ENCODE data around the gene ADGRL3.

The ADGRL3 gene

DNA sequence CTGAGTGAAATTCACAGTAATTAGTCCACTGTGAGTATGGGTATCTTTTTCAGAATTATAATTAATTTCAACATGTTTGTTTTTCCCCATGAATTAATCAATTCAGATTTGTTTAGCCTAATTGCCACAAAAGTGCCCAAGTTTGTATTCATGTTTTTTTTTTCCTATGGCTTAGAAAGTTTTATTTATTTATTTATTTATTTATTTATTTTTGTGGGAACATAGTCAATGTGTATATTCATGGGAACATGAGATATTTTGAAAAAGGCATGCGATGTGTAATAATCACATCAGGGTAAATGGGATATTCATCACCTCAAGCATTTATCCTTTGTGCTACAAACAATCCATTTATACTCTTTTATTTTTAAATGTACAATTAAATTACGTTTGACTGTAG is 475.3 kb downstream of the ADGRL3 start:
- no peak overlapping the region for H3K27ac ChIP-seq (ENCODE audit: insufficient read depth, low read depth, low read length, poor library complexity, severe bottlenecking)
- 96 to 100% methylated on average over 1 to 2 of the region's 2 CpGs for WGBS, 2 experiments
- no peaks in the 10 kb centered on the region for H3K4me1 ChIP-seq (ENCODE audit: control insufficient read depth, insufficient read depth, low read length)
- no peak overlapping the region for H3K4me3 ChIP-seq (ENCODE audit: insufficient read depth, low read depth, low read length)
- H3K9me3 ChIP-seq (ENCODE audit: control insufficient read depth, low read length) = no peaks in the 10 kb centered on the region
- H3K36me3 ChIP-seq (ENCODE audit: control insufficient read depth, insufficient read depth, low read length) = no peaks in the 10 kb centered on the region
- no peaks in the 10 kb centered on the region for H3K27me3 ChIP-seq (ENCODE audit: control insufficient read depth, insufficient read depth, low read length, poor library complexity, severe bottlenecking)

DNA sequence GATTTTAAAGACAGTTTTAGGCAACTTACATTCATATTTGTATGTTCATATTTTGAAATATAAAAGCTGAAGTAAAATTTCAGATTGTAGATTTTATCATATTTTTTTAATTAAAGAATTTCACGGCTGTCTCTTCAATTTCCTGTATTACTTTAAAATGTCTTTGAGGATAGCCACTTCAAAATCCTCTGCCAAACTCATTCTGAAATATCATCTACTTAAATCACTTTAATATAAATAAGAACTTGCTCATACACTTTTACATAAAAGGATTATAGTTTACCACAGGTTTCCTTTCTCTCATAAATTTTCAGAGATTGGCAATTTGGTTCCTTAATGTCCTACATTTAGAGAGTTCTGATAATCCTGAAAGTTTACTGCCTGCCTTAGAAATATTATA is 478.2 kb downstream of the ADGRL3 start:
- WGBS, 2 experiments = 60 to 100% methylated on average over 1 of the region's 1 CpG
- Histone ChIP-seq H3K27me3 (ENCODE audit: control insufficient read depth, insufficient read depth, low read length, poor library complexity, severe bottlenecking) (no peaks in the 10 kb centered on the region), H3K27ac (ENCODE audit: insufficient read depth, low read depth, low read length, poor library complexity, severe bottlenecking) (no peak overlapping the region)

DNA sequence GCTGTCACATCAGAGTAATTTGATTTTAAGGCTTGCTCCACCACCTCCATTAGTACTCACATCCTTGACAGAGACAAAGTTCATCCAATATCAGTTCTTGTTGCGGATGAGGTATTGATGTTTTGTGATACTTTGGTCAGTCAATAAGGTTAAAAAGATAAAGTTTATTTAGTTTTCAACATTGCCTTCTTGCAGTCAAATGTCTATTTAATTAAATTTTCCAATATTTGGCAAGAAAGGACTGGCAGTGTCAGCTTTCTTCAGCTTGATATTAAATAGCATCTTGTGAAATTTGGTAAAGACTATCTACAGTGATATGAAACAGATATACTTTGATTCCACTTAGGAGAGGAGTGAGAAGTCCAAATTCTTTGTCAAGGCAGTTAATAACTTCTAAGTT is 493.4 kb downstream of the ADGRL3 start:
- H3K9me3 ChIP-seq (ENCODE audit: control insufficient read depth, low read length) = no peaks in the 10 kb centered on the region
- H3K4me3 ChIP-seq (ENCODE audit: insufficient read depth, low read depth, low read length) = no peak overlapping the region
- no peaks in the 10 kb centered on the region for H3K36me3 ChIP-seq (ENCODE audit: control insufficient read depth, insufficient read depth, low read length)
- H3K27me3 ChIP-seq (ENCODE audit: control insufficient read depth, insufficient read depth, low read length, poor library complexity, severe bottlenecking) = no peaks in the 10 kb centered on the region
- no peaks in the 10 kb centered on the region for H3K4me1 ChIP-seq (ENCODE audit: control insufficient read depth, insufficient read depth, low read length)
- WGBS, 2 experiments = 100% methylated on average over 1 of the region's 1 CpG; no CpG with 5 or more reads in 1 of the 2 experiments
- H3K27ac ChIP-seq (ENCODE audit: insufficient read depth, low read depth, low read length, poor library complexity, severe bottlenecking) = no peak overlapping the region

More for the DNA sequence above, 478.2 kb downstream of the ADGRL3 start:
- Histone ChIP-seq H3K36me3 (ENCODE audit: control insufficient read depth, insufficient read depth, low read length) (no peaks in the 10 kb centered on the region), H3K4me3 (ENCODE audit: insufficient read depth, low read depth, low read length) (no peak overlapping the region), H3K4me1 (ENCODE audit: control insufficient read depth, insufficient read depth, low read length) (peaks cover 3% of the 10 kb centered on the region), H3K9me3 (ENCODE audit: control insufficient read depth, low read length) (no peaks in the 10 kb centered on the region)

DNA sequence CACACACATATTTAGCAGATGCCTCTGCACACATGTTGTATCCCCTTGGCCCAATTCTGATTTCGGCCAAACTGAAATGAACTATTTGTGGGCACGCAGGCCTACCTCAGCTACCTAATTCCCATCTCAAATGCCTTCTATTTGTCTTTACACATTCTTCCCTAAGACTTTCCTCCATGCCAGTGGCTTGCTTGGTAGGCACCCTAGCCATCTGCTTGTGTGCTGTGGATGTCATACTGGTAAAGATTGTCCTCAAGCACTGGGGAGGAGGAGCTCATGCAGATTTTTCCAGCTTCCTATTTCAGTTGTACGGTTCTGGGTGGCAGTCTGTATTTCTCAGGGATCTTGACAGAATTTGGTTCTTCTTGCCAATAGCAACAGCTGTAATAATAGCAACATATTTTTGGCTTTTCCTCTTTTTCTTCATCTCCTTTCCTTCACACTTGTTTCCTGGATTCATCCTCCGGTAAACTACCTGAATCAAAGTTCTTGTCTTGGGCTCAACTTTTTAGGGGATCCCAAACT is 514.3 kb downstream of the ADGRL3 start:
- Histone ChIP-seq H3K36me3 (ENCODE audit: control insufficient read depth, insufficient read depth, low read length) (no peaks in the 10 kb centered on the region), H3K27me3 (ENCODE audit: control insufficient read depth, insufficient read depth, low read length, poor library complexity, severe bottlenecking) (no peaks in the 10 kb centered on the region), H3K27ac (ENCODE audit: insufficient read depth, low read depth, low read length, poor library complexity, severe bottlenecking) (no peak overlapping the region), H3K9me3 (ENCODE audit: control insufficient read depth, low read length) (no peaks in the 10 kb centered on the region), H3K4me1 (ENCODE audit: control insufficient read depth, insufficient read depth, low read length) (no peaks in the 10 kb centered on the region), H3K4me3 (ENCODE audit: insufficient read depth, low read depth, low read length) (no peak overlapping the region)
- WGBS, 2 experiments = 81 to 92% methylated on average over 4 of the region's 4 CpGs

DNA sequence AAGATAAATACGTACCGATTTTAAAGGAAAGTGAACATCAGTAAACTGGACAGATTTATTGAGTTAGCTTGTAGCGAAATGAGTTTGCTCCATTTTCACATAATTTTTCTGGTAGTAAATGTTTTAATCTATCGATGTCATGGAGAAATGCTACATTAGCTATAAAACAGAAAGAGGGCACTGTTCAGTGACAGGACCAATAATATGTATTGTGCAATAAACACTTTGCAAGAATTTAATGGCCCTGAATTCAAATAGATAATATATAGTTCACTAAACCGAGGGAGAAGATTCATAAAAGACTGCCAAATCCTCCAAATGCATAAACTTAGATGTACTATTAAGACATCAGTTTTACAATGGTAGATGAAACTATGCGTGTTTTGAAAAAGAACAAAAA is 516.3 kb downstream of the ADGRL3 start:
- Histone ChIP-seq H3K9me3 (ENCODE audit: control insufficient read depth, low read length) (no peaks in the 10 kb centered on the region), H3K36me3 (ENCODE audit: control insufficient read depth, insufficient read depth, low read length) (no peaks in the 10 kb centered on the region), H3K27ac (ENCODE audit: insufficient read depth, low read depth, low read length, poor library complexity, severe bottlenecking) (no peak overlapping the region), H3K4me3 (ENCODE audit: insufficient read depth, low read depth, low read length) (no peak overlapping the region), H3K4me1 (ENCODE audit: control insufficient read depth, insufficient read depth, low read length) (no peaks in the 10 kb centered on the region), H3K27me3 (ENCODE audit: control insufficient read depth, insufficient read depth, low read length, poor library complexity, severe bottlenecking) (no peaks in the 10 kb centered on the region)
- WGBS, 2 experiments = 93 to 99% methylated on average over 4 to 6 of the region's 6 CpGs

DNA sequence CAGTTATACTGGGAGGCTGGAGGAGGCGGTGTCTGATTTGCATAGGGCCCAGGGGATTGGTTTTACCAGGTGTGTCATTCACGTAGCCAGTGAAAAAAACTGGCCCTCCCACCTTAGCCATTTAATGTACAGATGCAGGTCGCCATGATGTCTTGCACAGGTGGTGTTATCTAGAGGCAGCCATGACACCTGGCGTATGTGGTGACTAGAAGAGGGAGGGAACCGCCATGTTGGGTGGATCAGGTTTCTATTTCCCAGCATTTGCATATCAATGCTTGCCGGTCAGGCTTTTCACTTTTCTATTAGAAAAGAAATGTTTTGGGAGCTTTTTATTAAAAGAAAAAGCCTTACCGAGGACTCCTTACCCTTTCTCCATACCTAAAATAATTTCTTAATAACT is 523.4 kb downstream of the ADGRL3 start:
- Histone ChIP-seq H3K4me3 (ENCODE audit: insufficient read depth, low read depth, low read length) (no peak overlapping the region), H3K27ac (ENCODE audit: insufficient read depth, low read depth, low read length, poor library complexity, severe bottlenecking) (no peak overlapping the region)

DNA sequence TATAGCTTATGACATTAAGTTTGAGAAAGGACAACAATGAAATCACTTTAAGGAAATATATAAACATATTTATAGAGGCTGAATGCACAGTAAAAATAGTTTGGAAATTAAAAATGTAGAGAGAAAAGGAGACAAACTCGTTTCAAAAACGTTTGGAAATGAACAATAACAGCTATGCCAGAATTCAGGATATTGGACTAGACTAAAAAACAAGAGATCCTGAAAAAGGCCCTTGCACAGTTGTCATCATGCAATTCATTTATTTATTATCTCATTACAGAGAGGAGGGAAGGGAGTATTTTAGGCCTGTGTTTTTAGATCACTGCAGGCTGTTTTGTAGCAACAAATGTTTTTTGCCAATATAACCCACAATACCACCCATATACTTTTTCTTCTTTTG is 527.2 kb downstream of the ADGRL3 start:
- 91 to 98% methylated on average over 2 of the region's 2 CpGs for WGBS, 2 experiments
- no peaks in the 10 kb centered on the region for H3K27me3 ChIP-seq (ENCODE audit: control insufficient read depth, insufficient read depth, low read length, poor library complexity, severe bottlenecking)
- no peaks in the 10 kb centered on the region for H3K9me3 ChIP-seq (ENCODE audit: control insufficient read depth, low read length)
- H3K27ac ChIP-seq (ENCODE audit: insufficient read depth, low read depth, low read length, poor library complexity, severe bottlenecking) = no peak overlapping the region
- H3K4me3 ChIP-seq (ENCODE audit: insufficient read depth, low read depth, low read length) = no peak overlapping the region
- H3K4me1 ChIP-seq (ENCODE audit: control insufficient read depth, insufficient read depth, low read length) = no peaks in the 10 kb centered on the region
- no peaks in the 10 kb centered on the region for H3K36me3 ChIP-seq (ENCODE audit: control insufficient read depth, insufficient read depth, low read length)

More for the DNA sequence above, 523.4 kb downstream of the ADGRL3 start:
- H3K27me3 ChIP-seq (ENCODE audit: control insufficient read depth, insufficient read depth, low read length, poor library complexity, severe bottlenecking) = no peaks in the 10 kb centered on the region
- WGBS, 2 experiments = 88 to 90% methylated on average over 6 of the region's 7 CpGs
- no peaks in the 10 kb centered on the region for H3K9me3 ChIP-seq (ENCODE audit: control insufficient read depth, low read length)
- H3K4me1 ChIP-seq (ENCODE audit: control insufficient read depth, insufficient read depth, low read length) = no peaks in the 10 kb centered on the region
- H3K36me3 ChIP-seq (ENCODE audit: control insufficient read depth, insufficient read depth, low read length) = no peaks in the 10 kb centered on the region

DNA sequence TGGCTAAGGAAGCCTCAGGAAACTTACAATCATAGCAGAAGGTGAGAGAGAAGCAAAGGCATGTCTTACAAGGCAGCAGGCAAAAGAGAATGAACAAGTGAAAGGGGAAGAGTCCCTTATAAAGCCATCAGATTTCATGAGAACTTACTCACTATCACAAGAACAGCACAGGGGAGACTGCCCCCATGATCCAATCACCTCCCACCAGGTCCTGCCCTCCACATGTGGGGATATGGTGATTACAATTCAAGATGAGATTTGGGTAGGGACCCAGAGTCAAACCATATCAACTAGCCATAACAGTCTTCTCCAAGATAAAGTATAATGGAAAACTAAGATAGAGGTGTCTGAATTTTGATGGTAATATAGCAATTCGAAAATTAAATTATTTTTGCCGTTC is 534.3 kb downstream of the ADGRL3 start:
- no peaks in the 10 kb centered on the region for H3K27me3 ChIP-seq (ENCODE audit: control insufficient read depth, insufficient read depth, low read length, poor library complexity, severe bottlenecking)
- no peaks in the 10 kb centered on the region for H3K4me1 ChIP-seq (ENCODE audit: control insufficient read depth, insufficient read depth, low read length)
- H3K4me3 ChIP-seq (ENCODE audit: insufficient read depth, low read depth, low read length) = no peak overlapping the region
- 80 to 85% methylated on average over 1 to 2 of the region's 2 CpGs for WGBS, 2 experiments
- H3K36me3 ChIP-seq (ENCODE audit: control insufficient read depth, insufficient read depth, low read length) = peaks cover 8% of the 10 kb centered on the region
- no peaks in the 10 kb centered on the region for H3K9me3 ChIP-seq (ENCODE audit: control insufficient read depth, low read length)
- H3K27ac ChIP-seq (ENCODE audit: insufficient read depth, low read depth, low read length, poor library complexity, severe bottlenecking) = no peak overlapping the region

DNA sequence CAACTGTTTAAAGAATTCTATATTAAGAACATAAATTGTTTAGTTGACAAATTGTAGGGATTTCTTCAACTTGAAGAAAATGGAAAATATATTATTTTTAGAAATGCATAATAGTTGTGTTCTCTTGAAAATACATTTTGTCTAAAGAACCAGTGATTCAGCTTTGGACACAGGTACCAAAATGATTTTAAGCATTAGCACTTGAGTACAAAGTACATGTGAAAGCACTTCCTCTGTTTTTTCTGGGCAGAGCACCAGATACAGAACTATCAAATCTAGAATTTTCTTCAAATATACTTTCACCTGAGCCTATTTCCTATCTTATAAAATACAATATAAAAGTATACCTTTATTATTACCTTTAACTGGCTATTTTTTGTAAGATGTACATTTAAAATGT is 539.8 kb downstream of the ADGRL3 start:
- no peaks in the 10 kb centered on the region for H3K27me3 ChIP-seq (ENCODE audit: control insufficient read depth, insufficient read depth, low read length, poor library complexity, severe bottlenecking)
- no peak overlapping the region for H3K27ac ChIP-seq (ENCODE audit: insufficient read depth, low read depth, low read length, poor library complexity, severe bottlenecking)
- H3K4me1 ChIP-seq (ENCODE audit: control insufficient read depth, insufficient read depth, low read length) = no peaks in the 10 kb centered on the region

DNA sequence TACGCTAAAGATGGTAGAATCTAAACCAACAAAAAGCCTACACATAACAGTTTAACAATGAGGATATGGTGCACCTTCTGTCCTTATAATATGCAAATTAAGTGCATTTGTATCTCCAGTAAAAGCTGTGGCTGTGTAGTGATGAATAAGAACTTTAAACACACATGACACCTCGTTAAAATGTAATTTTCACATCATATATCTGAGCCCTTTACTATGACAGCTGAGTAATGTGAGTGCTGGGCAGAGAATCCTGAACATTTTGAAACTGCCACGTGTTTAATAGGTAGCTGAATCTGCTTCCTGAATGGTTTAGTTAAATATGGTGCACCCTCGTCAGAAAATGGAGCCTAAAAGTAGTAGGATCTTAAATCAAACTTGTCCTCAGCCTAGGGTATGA is 540.8 kb downstream of the ADGRL3 start:
- H3K27ac ChIP-seq (ENCODE audit: insufficient read depth, low read depth, low read length, poor library complexity, severe bottlenecking) = no peak overlapping the region
- no peaks in the 10 kb centered on the region for H3K27me3 ChIP-seq (ENCODE audit: control insufficient read depth, insufficient read depth, low read length, poor library complexity, severe bottlenecking)
- H3K36me3 ChIP-seq (ENCODE audit: control insufficient read depth, insufficient read depth, low read length) = no peaks in the 10 kb centered on the region
- no peak overlapping the region for H3K4me3 ChIP-seq (ENCODE audit: insufficient read depth, low read depth, low read length)
- 85 to 87% methylated on average over 3 to 4 of the region's 4 CpGs for WGBS, 2 experiments
- no peaks in the 10 kb centered on the region for H3K4me1 ChIP-seq (ENCODE audit: control insufficient read depth, insufficient read depth, low read length)
- H3K9me3 ChIP-seq (ENCODE audit: control insufficient read depth, low read length) = no peaks in the 10 kb centered on the region

More for the DNA sequence above, 539.8 kb downstream of the ADGRL3 start:
- H3K9me3 ChIP-seq (ENCODE audit: control insufficient read depth, low read length) = no peaks in the 10 kb centered on the region
- no peak overlapping the region for H3K4me3 ChIP-seq (ENCODE audit: insufficient read depth, low read depth, low read length)
- no peaks in the 10 kb centered on the region for H3K36me3 ChIP-seq (ENCODE audit: control insufficient read depth, insufficient read depth, low read length)
